GM10266 (cell line): ENCODE data around the gene FERMT2.

ENCODE experiments used
- DNase-seq: peaks from one replicate; pipeline ENCODE4 v3.0.0; 2012; ENCODE audit errors: extremely low spot score
- TF ChIP-seq, protein P1 (sequence below): IDR thresholded peaks from 2 replicates; pipeline ENCODE4 v1.5.1; 2012; ENCODE audit warnings: mild to moderate bottlenecking, low read depth; ENCODE audit not compliant: control insufficient read depth, insufficient read depth; ENCODE audit errors: missing control alignments

FERMT2 gene

DNA sequence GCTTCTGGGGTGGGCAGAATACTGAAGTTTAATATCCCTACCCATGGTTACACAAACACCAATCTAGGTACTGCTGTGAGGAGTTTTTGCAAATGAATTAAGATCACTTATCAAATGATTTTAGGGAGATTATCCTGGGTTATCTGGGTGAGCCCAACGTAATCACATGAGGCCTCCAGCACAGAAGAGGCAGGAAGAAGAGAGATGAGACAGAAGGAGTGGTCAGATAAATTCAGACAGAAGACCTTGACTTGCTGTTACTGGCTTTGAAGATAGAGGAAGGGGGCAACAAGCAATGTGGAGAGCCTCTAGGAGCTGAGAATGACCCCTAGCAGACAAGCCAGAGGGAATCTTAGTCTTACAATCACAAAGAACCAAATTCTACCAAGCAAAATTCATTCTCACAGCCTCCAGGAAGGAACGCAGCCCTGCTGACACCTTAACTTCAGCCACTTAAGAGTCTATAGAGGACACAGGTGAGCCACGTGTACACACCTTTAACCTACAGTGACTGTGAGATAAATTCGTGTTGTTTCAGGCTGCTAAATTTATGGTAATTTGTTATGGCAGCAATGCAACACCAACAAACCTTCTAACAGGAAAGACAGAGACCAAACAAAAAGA is 49.4 kb downstream of the FERMT2 start:
- DNase-seq = no peak
- TF ChIP-seq, protein P1, sequence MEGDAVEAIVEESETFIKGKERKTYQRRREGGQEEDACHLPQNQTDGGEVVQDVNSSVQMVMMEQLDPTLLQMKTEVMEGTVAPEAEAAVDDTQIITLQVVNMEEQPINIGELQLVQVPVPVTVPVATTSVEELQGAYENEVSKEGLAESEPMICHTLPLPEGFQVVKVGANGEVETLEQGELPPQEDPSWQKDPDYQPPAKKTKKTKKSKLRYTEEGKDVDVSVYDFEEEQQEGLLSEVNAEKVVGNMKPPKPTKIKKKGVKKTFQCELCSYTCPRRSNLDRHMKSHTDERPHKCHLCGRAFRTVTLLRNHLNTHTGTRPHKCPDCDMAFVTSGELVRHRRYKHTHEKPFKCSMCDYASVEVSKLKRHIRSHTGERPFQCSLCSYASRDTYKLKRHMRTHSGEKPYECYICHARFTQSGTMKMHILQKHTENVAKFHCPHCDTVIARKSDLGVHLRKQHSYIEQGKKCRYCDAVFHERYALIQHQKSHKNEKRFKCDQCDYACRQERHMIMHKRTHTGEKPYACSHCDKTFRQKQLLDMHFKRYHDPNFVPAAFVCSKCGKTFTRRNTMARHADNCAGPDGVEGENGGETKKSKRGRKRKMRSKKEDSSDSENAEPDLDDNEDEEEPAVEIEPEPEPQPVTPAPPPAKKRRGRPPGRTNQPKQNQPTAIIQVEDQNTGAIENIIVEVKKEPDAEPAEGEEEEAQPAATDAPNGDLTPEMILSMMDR = no peak

DNA sequence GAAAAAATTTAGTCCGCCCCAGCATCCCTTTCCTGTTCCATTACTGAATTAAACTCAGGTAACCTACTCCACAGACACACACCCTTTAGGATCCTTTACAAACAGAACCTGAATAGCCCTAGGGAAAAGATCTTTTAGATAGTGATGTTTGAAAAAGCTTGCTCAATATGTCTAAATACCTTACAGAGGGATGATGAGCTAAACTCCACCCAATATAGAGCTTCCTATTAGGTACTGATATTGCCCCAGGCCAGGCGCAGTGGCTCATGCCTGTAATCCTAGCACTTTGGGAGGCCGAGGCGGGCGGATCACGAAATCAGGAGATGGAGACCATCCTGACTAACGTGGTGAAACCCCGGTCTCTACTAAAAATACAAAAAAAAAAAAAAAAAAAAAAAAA is 50.1 kb downstream of the FERMT2 start:
- DNase-seq = no peak
- TF ChIP-seq, protein P1 = no peak

DNA sequence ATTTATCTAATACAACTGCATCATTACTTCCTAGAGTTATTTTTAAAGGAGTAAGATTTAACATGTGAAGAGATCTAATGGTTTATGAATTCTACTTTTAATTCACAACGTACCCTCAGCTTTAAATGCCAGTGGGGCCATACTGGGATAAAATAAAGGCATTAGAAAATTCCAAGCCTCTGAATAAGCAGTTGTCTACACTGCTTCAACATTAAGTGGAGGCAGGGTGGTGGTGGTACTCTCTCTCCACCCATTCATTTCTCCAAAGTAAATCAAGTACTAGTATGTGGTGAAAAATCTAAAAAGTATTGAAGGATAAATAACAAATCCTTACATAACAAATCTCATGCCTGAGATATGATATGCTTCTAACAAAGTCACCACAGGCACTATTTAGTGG is 52.4 kb downstream of the FERMT2 start:
- TF ChIP-seq, protein P1 = no peak
- DNase-seq = no peak

DNA sequence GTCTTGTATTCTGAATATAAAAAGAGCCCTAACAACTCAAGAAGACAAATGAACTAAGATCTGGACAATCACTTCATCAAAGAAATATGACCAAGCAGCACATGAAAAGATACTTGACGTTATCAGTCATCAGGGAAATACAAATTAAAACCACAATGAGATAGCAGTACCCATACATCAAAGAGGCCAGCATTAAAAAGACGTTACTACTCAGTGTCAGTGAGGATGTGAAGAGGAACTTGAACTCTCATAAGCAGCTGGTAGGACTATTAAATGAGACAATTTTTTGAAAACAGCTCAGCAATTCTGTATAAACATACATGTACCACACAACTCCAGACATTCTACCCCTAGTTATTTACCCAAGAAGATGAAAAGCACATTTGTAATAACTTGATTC is 55.9 kb downstream of the FERMT2 start:
- TF ChIP-seq, protein P1 = no peak
- DNase-seq = no peak

DNA sequence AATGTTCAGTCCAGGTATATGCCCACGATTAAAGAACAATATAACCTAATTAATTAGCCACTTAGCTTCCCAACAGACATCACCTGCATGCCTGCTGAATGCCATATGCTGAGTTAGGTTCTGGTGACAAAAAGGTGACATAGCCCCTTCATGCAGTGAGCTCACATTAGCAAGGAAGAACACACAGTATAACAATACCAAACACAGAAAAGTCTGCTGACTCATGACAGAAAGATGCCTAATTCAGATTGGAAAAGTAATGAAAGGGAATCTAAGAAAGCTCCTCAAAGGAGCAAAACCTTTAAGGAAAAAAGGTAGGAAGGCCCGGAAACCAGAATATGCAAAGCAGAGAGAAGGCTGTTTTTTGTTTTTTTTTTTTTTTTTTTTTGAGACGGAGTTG is 59.0 kb downstream of the FERMT2 start:
- DNase-seq = no peak
- TF ChIP-seq, protein P1 = no peak

DNA sequence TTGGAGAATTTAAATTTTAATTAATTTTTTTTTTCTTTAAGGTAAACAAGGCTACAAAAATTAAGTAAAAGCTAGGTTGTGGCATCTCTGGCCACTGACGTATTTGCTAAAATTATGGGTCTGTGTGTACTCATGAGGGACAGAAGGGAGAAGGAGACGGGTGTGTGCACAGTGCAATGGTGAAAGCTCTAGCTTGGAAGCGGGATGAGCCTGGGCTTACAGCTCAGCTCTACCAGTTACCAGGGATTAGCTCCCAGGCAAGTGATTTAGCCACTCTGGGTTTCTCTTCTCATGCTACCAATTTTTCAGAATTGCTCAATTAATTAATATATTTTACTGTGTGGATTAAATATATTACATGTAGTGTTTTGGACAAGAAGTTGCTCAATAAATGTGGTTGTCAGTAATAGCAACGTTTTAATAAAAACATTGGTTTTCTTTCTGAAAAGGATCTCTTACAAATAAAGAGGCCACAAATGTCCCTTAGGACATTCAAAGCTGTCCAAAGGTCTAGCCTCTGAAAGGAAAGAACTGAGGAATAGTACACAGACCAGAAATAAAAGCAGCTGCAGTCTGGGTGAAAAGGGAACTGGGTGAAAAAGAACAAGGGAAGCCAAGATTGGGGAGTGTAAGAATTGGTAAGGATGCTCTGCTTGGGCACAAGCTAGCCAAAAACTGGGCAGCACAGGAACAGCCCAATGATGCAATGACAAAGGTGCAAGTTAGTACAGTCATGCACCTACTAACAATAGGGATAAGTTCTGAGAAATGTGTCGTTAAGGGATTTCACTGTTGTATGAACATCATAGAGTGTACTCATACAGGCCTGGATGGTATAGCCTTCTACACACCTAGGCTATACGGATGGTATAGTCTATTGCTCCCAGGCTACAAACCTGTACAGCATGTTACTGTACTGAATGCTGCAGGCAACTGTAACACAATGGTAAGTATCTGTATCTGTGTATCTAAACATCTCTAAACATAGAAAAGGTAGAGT is 61.7 kb downstream of the FERMT2 start:
- no peak for DNase-seq
- TF ChIP-seq, protein P1 = no peak

DNA sequence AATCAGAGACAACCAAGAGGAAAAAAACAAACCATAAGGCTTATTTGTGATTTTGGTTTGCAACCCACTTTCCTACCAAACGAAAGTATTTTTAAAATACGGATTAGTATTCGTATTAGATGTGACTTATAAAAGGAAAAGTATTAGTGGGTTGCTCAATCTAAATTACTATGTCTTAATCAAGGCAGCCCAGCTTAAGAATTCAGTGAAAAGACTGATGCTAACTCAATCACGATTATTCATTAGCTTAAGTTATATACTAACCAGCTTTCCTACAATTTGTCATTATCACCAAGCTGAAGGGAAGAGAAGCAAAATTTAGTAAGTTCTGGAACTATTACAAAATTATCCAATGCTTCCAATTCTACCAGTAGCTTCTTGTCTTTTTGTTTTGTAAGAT is 62.7 kb downstream of the FERMT2 start:
- no peak for DNase-seq
- TF ChIP-seq, protein P1 = no peak
